Osteoblast (primary cell): ENCODE data around the gene APBA2. TPM values are rescaled to one million over a fixed set of nuclear protein-coding genes. Genes with fewer than 3 reads are reported as not detected.

Experiments
- DNase-seq: peaks from one replicate; pipeline ENCODE4 v3.0.0; 2011; ENCODE audit warnings: low spot score, mixed read lengths; ENCODE audit not compliant: insufficient read length; ENCODE audit errors: missing footprints
- H2AFZ ChIP-seq: 2 replicates; pipeline ENCODE4 v1.6.0; 2011; ENCODE audit warnings: mild to moderate bottlenecking, low read length
- H3K27ac ChIP-seq: 2 replicates; pipeline ENCODE4 v1.5.1; 2011; ENCODE audit warnings: mild to moderate bottlenecking, low read depth, low read length, moderate library complexity
- H3K27me3 ChIP-seq: 2 replicates; pipeline ENCODE4 v1.6.0; 2012; ENCODE audit warnings: mild to moderate bottlenecking, control low read depth, inconsistent platforms, low read length, moderate library complexity; ENCODE audit not compliant: insufficient read depth
- H3K36me3 ChIP-seq: 2 replicates; pipeline ENCODE4 v1.5.1; 2011; ENCODE audit warnings: mild to moderate bottlenecking, low read length, control low read depth, moderate library complexity; ENCODE audit not compliant: insufficient read depth
- H3K4me1 ChIP-seq: 2 replicates; pipeline ENCODE4 v1.5.1; 2011; ENCODE audit warnings: mild to moderate bottlenecking, low read length, control low read depth, moderate library complexity; ENCODE audit not compliant: insufficient read depth
- H3K4me2 ChIP-seq: 2 replicates; pipeline ENCODE4 v1.6.0; 2011; ENCODE audit warnings: mild to moderate bottlenecking, low read length; ENCODE audit not compliant: insufficient read depth
- H3K4me3 ChIP-seq: fragments of 200-600 bp; sonication (generic); 3 replicates; pipeline ENCODE4 v1.5.1; 2012; ENCODE audit warnings: mild to moderate bottlenecking, low read length, inconsistent platforms; ENCODE audit not compliant: insufficient read depth
- H3K79me2 ChIP-seq: 2 replicates; pipeline ENCODE4 v1.6.0; 2012; ENCODE audit warnings: mild to moderate bottlenecking, low read length, control low read depth, inconsistent platforms; ENCODE audit not compliant: insufficient read depth
- H3K9me3 ChIP-seq: 2 replicates; pipeline ENCODE4 v1.5.1; 2011; ENCODE audit warnings: low read depth, low read length, control low read depth
- H4K20me1 ChIP-seq: 2 replicates; pipeline ENCODE4 v1.6.0; 2012; ENCODE audit warnings: mild to moderate bottlenecking, low read length, control low read depth; ENCODE audit not compliant: insufficient read depth
- total RNA-seq: library from RNA; depleted of rRNA; stranded (reverse); fragments of >200 nt; gene quantifications from 2 replicates; pipeline ENCODE4 v1.2.3, GENCODE V29; 2012
- TF ChIP-seq, protein P1 (sequence below): IDR thresholded peaks from 2 replicates; pipeline ENCODE4 v1.5.1; 2011; ENCODE audit warnings: mild to moderate bottlenecking, low read depth, low read length, moderate library complexity; ENCODE audit errors: extremely low read depth

APBA2 gene
- total RNA-seq, 1 donor = 6.2 TPM

DNA sequence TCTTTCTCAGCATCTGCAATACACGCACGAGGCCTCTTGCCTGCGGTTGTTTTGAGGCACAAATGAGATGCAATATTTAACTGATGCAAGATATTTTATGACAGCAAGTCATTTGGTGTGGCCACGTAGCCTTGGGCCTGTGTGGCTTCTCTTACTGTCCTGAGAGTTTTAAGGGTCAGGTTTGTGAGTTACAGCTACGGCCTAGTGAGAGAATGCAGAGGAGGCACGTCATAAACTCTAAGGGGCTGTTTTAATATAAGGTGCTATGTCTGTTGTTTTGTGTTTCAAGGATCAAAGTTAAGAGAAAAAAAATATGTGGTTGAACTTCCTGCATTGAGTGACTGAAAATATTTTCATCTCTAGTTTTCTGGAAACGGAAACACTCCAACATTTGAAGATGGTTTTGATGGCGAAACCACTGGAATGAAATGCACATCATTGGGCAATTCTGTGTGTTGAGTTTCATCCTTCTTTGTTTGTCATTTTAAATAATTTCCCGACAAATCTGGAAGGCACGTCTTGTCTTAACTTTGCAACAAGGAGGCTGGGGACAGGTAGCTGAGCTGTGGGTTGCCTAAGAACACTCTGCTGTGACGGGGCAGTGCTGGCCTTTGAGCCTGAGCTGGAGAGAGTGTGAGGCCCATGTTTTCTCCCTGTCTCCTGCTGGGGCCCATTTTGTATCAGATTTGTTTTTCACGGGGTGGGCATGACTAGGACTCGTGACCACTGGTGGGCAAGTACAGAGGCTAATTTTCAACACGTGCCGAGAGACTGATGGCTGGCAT is 5.1 kb downstream of the APBA2 start:
- Histone ChIP-seq H3K27ac (no peak overlapping the region), H4K20me1 (peaks cover 3% of the 10 kb centered on the region), H2AFZ (no peak overlapping the region), H3K4me3 (no peak overlapping the region), H3K36me3 (no peaks in the 10 kb centered on the region), H3K79me2 (peaks cover 8% of the 10 kb centered on the region), H3K4me1 (no peaks in the 10 kb centered on the region), H3K9me3 (no peaks in the 10 kb centered on the region), H3K4me2 (no peak overlapping the region), H3K27me3 (no peaks in the 10 kb centered on the region)
- TF ChIP-seq, protein P1, sequence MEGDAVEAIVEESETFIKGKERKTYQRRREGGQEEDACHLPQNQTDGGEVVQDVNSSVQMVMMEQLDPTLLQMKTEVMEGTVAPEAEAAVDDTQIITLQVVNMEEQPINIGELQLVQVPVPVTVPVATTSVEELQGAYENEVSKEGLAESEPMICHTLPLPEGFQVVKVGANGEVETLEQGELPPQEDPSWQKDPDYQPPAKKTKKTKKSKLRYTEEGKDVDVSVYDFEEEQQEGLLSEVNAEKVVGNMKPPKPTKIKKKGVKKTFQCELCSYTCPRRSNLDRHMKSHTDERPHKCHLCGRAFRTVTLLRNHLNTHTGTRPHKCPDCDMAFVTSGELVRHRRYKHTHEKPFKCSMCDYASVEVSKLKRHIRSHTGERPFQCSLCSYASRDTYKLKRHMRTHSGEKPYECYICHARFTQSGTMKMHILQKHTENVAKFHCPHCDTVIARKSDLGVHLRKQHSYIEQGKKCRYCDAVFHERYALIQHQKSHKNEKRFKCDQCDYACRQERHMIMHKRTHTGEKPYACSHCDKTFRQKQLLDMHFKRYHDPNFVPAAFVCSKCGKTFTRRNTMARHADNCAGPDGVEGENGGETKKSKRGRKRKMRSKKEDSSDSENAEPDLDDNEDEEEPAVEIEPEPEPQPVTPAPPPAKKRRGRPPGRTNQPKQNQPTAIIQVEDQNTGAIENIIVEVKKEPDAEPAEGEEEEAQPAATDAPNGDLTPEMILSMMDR = no peak
- DNase-seq = no peak

DNA sequence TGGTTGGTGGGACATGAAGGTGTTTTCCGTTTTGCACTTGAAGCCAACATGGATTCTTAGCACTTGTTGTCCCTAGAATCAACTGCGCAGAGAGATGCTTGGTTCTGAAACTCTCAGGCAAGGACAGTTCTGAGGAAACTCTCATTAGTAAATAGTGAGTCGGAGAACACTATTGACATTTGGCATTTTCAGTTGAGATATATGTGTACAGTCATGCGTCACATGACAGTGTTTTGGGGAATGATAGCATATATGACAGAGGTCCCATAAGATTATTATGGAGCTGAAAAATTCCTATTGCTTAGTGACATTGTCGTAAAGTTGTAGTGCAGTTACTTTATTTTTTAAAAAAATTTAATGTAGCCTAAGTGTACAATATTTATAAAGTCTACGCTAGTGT is 5.8 kb downstream of the APBA2 start:
- TF ChIP-seq, protein P1 = no peak
- Histone ChIP-seq H3K27me3 (no peaks in the 10 kb centered on the region), H3K4me3 (no peak overlapping the region), H2AFZ (no peak overlapping the region), H3K79me2 (peaks cover 8% of the 10 kb centered on the region), H4K20me1 (peaks cover 3% of the 10 kb centered on the region), H3K9me3 (no peaks in the 10 kb centered on the region), H3K27ac (no peak overlapping the region), H3K4me1 (no peaks in the 10 kb centered on the region), H3K36me3 (no peaks in the 10 kb centered on the region), H3K4me2 (no peak overlapping the region)
- DNase-seq = no peak

DNA sequence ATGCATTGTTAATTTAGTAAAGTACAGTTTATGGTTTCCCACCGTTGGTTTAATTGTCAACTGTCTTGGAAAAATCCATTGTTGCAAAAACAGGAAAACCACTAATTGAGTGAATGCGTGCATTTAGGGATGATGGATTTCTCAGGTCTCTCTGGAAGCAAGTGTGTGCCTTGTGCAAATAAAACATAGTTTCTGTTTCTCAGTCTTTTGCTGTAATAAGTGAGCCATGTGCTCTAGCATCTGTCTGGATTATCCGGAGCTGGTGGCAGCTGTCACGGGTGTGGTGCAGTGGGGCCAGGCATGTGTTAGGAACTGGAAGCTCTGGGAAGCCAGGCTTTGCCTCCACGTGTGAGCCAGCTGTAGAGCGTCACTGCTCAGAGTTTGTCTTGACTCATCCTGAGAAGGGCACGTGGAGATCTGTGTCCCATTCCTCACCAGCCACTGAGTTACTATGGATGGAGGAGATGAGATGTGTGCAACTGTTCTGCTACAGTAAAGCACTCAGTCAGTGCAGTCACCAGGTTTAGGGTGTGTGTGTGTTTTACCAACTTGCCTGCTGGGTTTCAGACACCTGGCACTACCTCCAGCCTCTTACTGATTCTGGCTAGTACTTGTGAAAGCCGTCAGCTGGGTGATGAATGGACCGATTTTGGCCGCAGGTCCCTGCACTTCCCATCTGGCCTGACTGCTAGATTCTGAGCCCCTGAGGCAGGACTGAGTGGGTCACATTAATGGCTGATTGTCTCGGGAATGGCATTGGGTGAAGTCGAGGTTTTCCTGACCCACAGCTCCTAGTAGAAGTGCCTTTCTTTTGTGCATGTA is 7.2 kb downstream of the APBA2 start:
- H3K79me2 ChIP-seq = peaks cover 10% of the 10 kb centered on the region
- no peaks in the 10 kb centered on the region for H3K27me3 ChIP-seq
- TF ChIP-seq, protein P1 = no peak
- no peak overlapping the region for H2AFZ ChIP-seq
- H3K4me3 ChIP-seq = no peak overlapping the region
- no peaks in the 10 kb centered on the region for H3K4me1 ChIP-seq
- no peaks in the 10 kb centered on the region for H4K20me1 ChIP-seq
- no peak overlapping the region for H3K4me2 ChIP-seq
- no peak for DNase-seq
- no peaks in the 10 kb centered on the region for H3K9me3 ChIP-seq
- H3K27ac ChIP-seq = no peak overlapping the region
- no peaks in the 10 kb centered on the region for H3K36me3 ChIP-seq

DNA sequence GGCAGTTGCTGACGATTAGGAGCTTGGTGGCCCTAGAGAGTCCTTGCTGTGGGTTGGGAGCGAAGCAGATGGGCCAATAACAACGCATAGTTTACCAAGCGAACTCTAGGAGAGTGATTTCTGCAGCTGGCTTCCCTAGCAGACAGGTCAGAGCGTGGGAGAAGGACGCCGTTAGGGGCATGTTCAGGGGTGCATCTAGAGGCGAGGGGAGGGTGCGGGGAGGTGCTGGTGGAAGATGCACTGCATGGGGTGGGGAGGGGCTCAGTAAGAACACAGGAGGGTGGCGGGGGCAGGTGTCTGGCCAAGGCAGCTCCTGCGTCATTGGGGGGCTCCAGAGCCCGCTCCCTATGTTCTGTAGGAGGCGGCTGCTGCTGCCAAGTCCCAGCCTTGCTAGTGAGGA is 8.9 kb downstream of the APBA2 start:
- Histone ChIP-seq H2AFZ (no peak overlapping the region), H4K20me1 (no peaks in the 10 kb centered on the region), H3K4me1 (no peaks in the 10 kb centered on the region), H3K27me3 (no peaks in the 10 kb centered on the region), H3K27ac (no peak overlapping the region), H3K36me3 (no peaks in the 10 kb centered on the region), H3K9me3 (no peaks in the 10 kb centered on the region), H3K79me2 (peaks cover 14% of the 10 kb centered on the region), H3K4me2 (no peak overlapping the region), H3K4me3 (no peak overlapping the region)
- TF ChIP-seq, protein P1 = no peak
- no peak for DNase-seq
